Astrocyte (in vitro differentiated cells and primary cell): ENCODE measurements around the gene ST6GALNAC5. TPM values are rescaled to one million over a fixed set of nuclear protein-coding genes. Genes with fewer than 3 reads are reported as not detected.

Experiments used
- DNase-seq: peaks from one replicate; pipeline ENCODE4 v3.0.0-alpha.2; 2010; ENCODE audit warnings: low read depth
- FAIRE-seq: peaks from 2 replicates; lab custom pipeline; 2011; peaks lifted over from hg19 to GRCh38; lab: Jason Lieb, UNC
- H2AFZ ChIP-seq: 2 replicates; pipeline ENCODE4 v1.6.0; 2012; ENCODE audit warnings: low read depth, low read length, inconsistent platforms
- H3K27ac ChIP-seq: 2 replicates; pipeline ENCODE4 v1.5.1; 2011; ENCODE audit warnings: low read depth, low read length, inconsistent platforms
- H3K27me3 ChIP-seq: 2 replicates; pipeline ENCODE4 v1.6.0; 2011; ENCODE audit warnings: low read length, inconsistent platforms; ENCODE audit not compliant: insufficient read depth
- H3K36me3 ChIP-seq: 2 replicates; pipeline ENCODE4 v1.5.1; 2011; ENCODE audit warnings: low read length, inconsistent platforms; ENCODE audit not compliant: insufficient read depth
- H3K4me1 ChIP-seq: 2 replicates; pipeline ENCODE4 v1.5.1; 2011; ENCODE audit warnings: low read length, inconsistent platforms; ENCODE audit not compliant: insufficient read depth
- H3K4me2 ChIP-seq: 2 replicates; pipeline ENCODE4 v1.6.0; 2012; ENCODE audit warnings: low read length, inconsistent platforms
- H3K4me3 ChIP-seq: 2 replicates; pipeline ENCODE4 v1.5.1; 2011; ENCODE audit warnings: low read depth, mild to moderate bottlenecking, low read length, inconsistent platforms; ENCODE audit not compliant: insufficient read depth
- H3K79me2 ChIP-seq: 2 replicates; pipeline ENCODE4 v1.6.0; 2012; ENCODE audit warnings: mild to moderate bottlenecking, low read length, inconsistent platforms; ENCODE audit not compliant: insufficient read depth
- H3K9ac ChIP-seq: 2 replicates; pipeline ENCODE4 v1.6.0; 2012; ENCODE audit warnings: mild to moderate bottlenecking, low read length, inconsistent platforms
- H3K9me3 ChIP-seq: 2 replicates; pipeline ENCODE4 v1.5.1; 2012; ENCODE audit warnings: low read depth, mild to moderate bottlenecking, low read length, inconsistent platforms; ENCODE audit not compliant: insufficient read depth
- H4K20me1 ChIP-seq: 2 replicates; pipeline ENCODE4 v1.6.0; 2012; ENCODE audit warnings: low read length, inconsistent platforms; ENCODE audit not compliant: insufficient read depth
- H3K27ac Mint-ChIP-seq: one replicate; pipeline ENCODE4 v1.8.0; 2021; ENCODE audit warnings: mild to moderate bottlenecking, mixed read lengths; ENCODE audit not compliant: unreplicated experiment
- H3K27me3 Mint-ChIP-seq: one replicate; pipeline ENCODE4 v1.8.0; 2021; ENCODE audit warnings: low read depth, mixed read lengths; ENCODE audit not compliant: unreplicated experiment
- H3K36me3 Mint-ChIP-seq: one replicate; pipeline ENCODE4 v1.8.0; 2021; ENCODE audit warnings: low read depth, mixed read lengths; ENCODE audit not compliant: unreplicated experiment
- H3K4me1 Mint-ChIP-seq: one replicate; pipeline ENCODE4 v1.8.0; 2021; ENCODE audit warnings: low read depth, mixed read lengths; ENCODE audit not compliant: unreplicated experiment
- H3K4me3 Mint-ChIP-seq: one replicate; pipeline ENCODE4 v1.8.0; 2021; ENCODE audit warnings: mild to moderate bottlenecking, moderate library complexity, mixed read lengths; ENCODE audit not compliant: unreplicated experiment
- H3K9me3 Mint-ChIP-seq: one replicate; pipeline ENCODE4 v1.8.0; 2021; ENCODE audit warnings: mild to moderate bottlenecking, mixed read lengths; ENCODE audit not compliant: unreplicated experiment
- EZH2 ChIP-seq: IDR thresholded peaks from 2 replicates; pipeline ENCODE4 v1.6.1; 2012; ENCODE audit warnings: mild to moderate bottlenecking, low read length, inconsistent platforms; ENCODE audit not compliant: insufficient read depth
- total RNA-seq: library from RNA; stranded (reverse); gene quantifications from 2 replicates; pipeline ENCODE4 v1.2.1, GENCODE V29; 2021
- TF ChIP-seq, protein P1 (sequence below): IDR thresholded peaks from 2 replicates; pipeline ENCODE4 v1.5.1; 2011; ENCODE audit warnings: low read depth, mild to moderate bottlenecking, inconsistent platforms, low read length, moderate library complexity; ENCODE audit not compliant: insufficient read depth

ST6GALNAC5 gene
- total RNA-seq, 1 donor from 2014 or later = 1.3 TPM

DNA sequence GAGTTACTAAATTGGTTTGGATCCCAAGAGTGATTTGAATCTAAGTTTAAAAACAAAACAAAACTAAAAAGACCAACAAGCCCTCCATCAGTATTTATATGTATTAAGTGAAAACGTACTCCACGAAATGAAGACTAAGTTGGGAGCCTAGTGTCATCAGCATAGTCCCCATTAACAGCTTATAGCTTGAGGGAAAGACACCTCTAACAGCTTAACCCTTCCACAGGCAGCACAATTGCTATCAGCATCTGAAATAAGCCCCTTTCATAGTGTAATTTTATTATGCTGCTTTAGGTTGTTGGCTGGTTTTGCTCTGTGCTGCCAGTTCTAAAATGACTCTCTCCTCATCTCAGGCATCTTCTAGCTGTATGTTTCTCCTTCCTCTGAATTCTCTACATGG lies 25.8 kb upstream of the ST6GALNAC5 start:
- no peak overlapping the region for H3K27ac Mint-ChIP-seq
- DNase-seq = no peak
- Histone ChIP-seq H3K36me3 (no peaks in the 10 kb centered on the region), H2AFZ (no peak overlapping the region), H3K27me3 (no peaks in the 10 kb centered on the region), H3K9ac (no peak overlapping the region), H3K79me2 (no peaks in the 10 kb centered on the region), H3K4me2 (no peak overlapping the region), H3K9me3 (no peaks in the 10 kb centered on the region), H3K4me3 (no peak overlapping the region), H3K27ac (no peak overlapping the region), H3K4me1 (no peaks in the 10 kb centered on the region), H4K20me1 (no peaks in the 10 kb centered on the region)
- H3K4me1 Mint-ChIP-seq = no peaks in the 10 kb centered on the region
- FAIRE-seq = no peak
- H3K36me3 Mint-ChIP-seq = no peaks in the 10 kb centered on the region
- no peak overlapping the region for H3K4me3 Mint-ChIP-seq
- H3K27me3 Mint-ChIP-seq = peaks cover 3% of the 10 kb centered on the region
- H3K9me3 Mint-ChIP-seq = peaks cover 2% of the 10 kb centered on the region
- TF ChIP-seq, protein P1, sequence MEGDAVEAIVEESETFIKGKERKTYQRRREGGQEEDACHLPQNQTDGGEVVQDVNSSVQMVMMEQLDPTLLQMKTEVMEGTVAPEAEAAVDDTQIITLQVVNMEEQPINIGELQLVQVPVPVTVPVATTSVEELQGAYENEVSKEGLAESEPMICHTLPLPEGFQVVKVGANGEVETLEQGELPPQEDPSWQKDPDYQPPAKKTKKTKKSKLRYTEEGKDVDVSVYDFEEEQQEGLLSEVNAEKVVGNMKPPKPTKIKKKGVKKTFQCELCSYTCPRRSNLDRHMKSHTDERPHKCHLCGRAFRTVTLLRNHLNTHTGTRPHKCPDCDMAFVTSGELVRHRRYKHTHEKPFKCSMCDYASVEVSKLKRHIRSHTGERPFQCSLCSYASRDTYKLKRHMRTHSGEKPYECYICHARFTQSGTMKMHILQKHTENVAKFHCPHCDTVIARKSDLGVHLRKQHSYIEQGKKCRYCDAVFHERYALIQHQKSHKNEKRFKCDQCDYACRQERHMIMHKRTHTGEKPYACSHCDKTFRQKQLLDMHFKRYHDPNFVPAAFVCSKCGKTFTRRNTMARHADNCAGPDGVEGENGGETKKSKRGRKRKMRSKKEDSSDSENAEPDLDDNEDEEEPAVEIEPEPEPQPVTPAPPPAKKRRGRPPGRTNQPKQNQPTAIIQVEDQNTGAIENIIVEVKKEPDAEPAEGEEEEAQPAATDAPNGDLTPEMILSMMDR = no peak
- TF ChIP-seq EZH2 = no peak

GRCh38 chr1:76843821-76844464 lies 23.3 kb upstream of the ST6GALNAC5 start:
- Histone ChIP-seq H3K4me1 (no peaks in the 10 kb centered on the region), H4K20me1 (no peaks in the 10 kb centered on the region), H3K4me2 (no peak overlapping the region), H3K36me3 (no peaks in the 10 kb centered on the region), H3K9ac (no peak overlapping the region), H3K79me2 (no peaks in the 10 kb centered on the region), H2AFZ (no peak overlapping the region), H3K27me3 (no peaks in the 10 kb centered on the region), H3K4me3 (no peak overlapping the region), H3K27ac (no peak overlapping the region), H3K9me3 (no peaks in the 10 kb centered on the region)
- FAIRE-seq (no peak), DNase-seq (no peak)
- H3K27ac Mint-ChIP-seq = no peak overlapping the region
- no peaks in the 10 kb centered on the region for H3K9me3 Mint-ChIP-seq
- no peak for TF ChIP-seq EZH2
- TF ChIP-seq, protein P1 = no peak
- no peaks in the 10 kb centered on the region for H3K36me3 Mint-ChIP-seq
- H3K4me3 Mint-ChIP-seq = no peak overlapping the region
- H3K27me3 Mint-ChIP-seq = peaks cover 3% of the 10 kb centered on the region
- H3K4me1 Mint-ChIP-seq = no peaks in the 10 kb centered on the region

GRCh38 chr1:76854255-76854654 lies 13.0 kb upstream of the ST6GALNAC5 start:
- H3K4me1 ChIP-seq = no peaks in the 10 kb centered on the region
- no peaks in the 10 kb centered on the region for H3K36me3 ChIP-seq
- TF ChIP-seq, protein P1 = no peak
- no peak for TF ChIP-seq EZH2
- DNase-seq (no peak), FAIRE-seq (no peak)
- H3K27ac ChIP-seq = no peak overlapping the region
- Mint-ChIP-seq H3K4me3 (no peak overlapping the region), H3K27ac (no peak overlapping the region), H3K27me3 (peaks cover 17% of the 10 kb centered on the region), H3K4me1 (no peaks in the 10 kb centered on the region), H3K36me3 (no peaks in the 10 kb centered on the region), H3K9me3 (no peaks in the 10 kb centered on the region)
- H2AFZ ChIP-seq = no peak overlapping the region
- no peak overlapping the region for H3K4me3 ChIP-seq
- no peak overlapping the region for H3K4me2 ChIP-seq
- H3K9ac ChIP-seq = no peak overlapping the region
- peaks cover 4% of the 10 kb centered on the region for H3K27me3 ChIP-seq
- no peaks in the 10 kb centered on the region for H4K20me1 ChIP-seq
- H3K9me3 ChIP-seq = no peaks in the 10 kb centered on the region
- no peaks in the 10 kb centered on the region for H3K79me2 ChIP-seq
